ENCODE results near the gene NDUFS2.

NDUFS2 gene

DNA sequence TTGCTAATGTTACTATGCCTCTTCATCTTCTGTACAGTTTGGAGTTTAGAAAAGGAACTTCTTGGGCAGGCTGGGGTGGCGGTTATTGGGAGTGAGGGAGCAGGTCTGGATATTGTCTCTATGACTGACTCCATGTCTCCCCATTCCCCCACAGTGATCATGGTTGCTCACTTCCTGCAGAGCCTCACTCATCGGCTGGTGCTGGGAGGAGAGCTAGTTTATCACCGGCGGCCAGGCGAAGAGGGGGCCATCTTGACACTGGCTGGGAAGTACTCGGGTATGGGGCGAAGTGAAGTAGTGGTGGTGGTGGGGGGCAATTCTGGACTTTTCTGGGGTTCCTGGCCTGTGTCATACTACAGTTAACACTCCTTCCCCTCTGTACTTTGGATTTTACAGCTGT, 25.9 kb downstream of the NDUFS2 start:
- TF ChIP-seq ZFX (IDR thresholded peaks at IDR 0.05): no peak
- no peak for TF ChIP-seq CTCF (conservative IDR thresholded peaks at IDR 0.05)
- peak overlapping the region; percentile 88 for H3K27ac ChIP-seq

DNA sequence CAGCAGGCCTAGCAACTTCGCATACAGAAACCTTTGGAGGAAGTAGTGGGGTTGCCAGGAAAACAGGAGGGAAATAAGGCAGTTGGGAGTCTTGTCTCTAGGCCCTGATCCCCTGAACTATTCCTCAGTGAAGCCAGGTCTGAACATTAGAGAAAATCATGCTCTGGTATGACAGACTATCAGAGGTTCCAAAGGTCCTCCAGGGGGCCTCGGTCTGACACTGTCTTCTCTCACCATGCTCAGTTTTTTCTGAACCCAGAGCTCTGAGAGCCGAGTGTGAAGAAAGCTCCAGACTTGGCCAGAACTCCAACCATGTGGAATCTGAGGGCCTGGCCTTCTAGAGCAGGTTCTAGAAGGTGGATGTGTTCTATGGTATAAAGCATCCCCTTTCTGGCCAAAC, 27.7 kb downstream of the NDUFS2 start:
- TF ChIP-seq ZFX (IDR thresholded peaks at IDR 0.05): no peak
- H3K27ac ChIP-seq: no peak overlapping the region

DNA sequence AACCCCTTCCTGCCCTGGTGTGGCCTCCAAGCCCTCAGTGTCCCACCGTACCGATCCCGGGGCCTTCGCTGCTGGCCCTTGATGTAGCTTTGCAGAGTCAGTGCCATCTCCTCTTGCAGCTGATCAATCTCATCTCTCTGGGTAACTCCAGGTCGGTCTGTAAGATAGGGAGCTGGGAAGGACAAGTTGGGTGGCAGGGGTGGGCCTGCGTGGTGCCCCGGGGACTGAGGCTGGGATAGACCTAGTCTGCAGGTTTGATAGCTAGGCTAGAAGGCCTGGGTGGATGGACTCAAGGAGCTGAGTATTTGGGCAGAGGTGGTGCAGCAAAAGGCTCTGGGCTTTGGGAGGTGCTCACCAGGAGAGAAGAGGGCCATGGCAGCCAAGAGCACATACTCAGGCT, 28.6 kb downstream of the NDUFS2 start:
- no peak overlapping the region for H3K27ac ChIP-seq
- TF ChIP-seq CTCF (conservative IDR thresholded peaks at IDR 0.05) (no peak), ZFX (IDR thresholded peaks at IDR 0.05) (no peak)

DNA sequence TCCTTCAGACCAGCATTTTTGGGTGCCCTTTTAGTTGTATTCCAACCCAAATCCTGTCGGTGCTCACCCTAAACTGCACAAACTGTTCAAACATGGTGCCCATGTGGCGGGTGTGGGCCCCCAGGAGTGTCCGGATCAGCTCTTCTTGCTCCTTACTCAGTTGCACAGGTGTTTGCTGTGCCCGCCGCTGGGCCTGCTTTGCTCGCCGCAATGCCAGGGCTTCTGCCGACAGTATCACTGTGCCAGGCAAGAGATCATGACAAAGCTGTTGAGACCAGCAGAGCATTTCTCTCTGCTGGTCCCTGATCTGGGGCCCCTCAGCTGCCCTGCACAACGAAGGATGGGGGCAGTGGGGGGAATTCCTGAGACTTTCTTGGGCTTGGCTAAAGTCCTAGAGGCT, 30.9 kb downstream of the NDUFS2 start:
- no peak overlapping the region for H3K27ac ChIP-seq
- no peak for TF ChIP-seq CTCF (conservative IDR thresholded peaks at IDR 0.05)
- TF ChIP-seq ZFX (IDR thresholded peaks at IDR 0.05): no peak

- no peak overlapping the region for H3K27ac ChIP-seq
- TF ChIP-seq ZFX (IDR thresholded peaks at IDR 0.05) (no peak), CTCF (conservative IDR thresholded peaks at IDR 0.05) (no peak)
These were observed 34.0 kb downstream of the NDUFS2 start for GRCh38 chr1:161235957-161236775.

- H3K27ac ChIP-seq: no peak within 1 kb of the TSS
- TF ChIP-seq ZFX (IDR thresholded peaks at IDR 0.05): no peak
- no peak for TF ChIP-seq CTCF (conservative IDR thresholded peaks at IDR 0.05)
These were observed 35.9 kb downstream of the NDUFS2 start, which contains the start of gene NR1I3 for GRCh38 chr1:161238039-161238473. NR1I3 (minus strand) TSS chr1:161238203; CDS start chr1:161236565, 1,638 bp downstream.

DNA sequence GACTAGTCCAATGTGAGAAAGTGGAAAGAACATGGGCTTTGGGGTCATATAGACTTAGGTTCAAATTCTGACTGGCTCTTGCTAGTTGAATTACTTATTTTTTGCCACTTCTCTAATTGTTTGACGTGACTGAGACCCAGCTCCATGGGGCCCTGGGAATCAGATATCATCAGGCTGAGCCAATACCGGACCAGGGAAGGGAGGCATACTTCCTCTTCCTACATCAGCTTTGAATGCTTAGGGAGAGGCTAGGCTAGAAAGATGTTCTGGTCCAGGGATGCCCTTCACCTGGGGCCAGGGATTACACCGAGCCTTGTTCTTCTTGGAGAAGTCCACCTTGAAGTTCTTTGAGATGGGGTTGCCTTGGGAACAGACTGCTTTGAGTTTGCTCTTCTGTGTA, 39.5 kb downstream of the NDUFS2 start:
- H3K27ac ChIP-seq: no peak overlapping the region
- no peak for TF ChIP-seq CTCF (conservative IDR thresholded peaks at IDR 0.05)
- no peak for TF ChIP-seq ZFX (IDR thresholded peaks at IDR 0.05)

DNA sequence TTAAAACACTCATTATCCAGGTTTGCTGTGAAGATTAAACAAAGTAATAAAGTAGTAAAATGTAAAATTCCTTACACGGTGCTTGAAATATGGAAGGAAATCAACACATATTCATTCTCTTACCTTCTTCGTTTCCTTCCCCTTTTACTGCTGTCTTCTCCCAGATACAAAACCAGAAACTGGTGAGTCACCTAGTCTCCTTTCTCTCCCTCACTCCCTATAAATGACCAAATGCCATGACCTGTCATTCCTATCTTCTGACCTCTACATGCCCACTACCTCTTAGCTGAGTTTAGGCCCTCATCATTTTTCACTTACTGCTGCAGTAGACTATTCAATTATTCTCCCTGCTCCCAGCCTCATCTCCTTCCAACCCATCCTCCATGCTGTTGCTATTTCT, 40.1 kb downstream of the NDUFS2 start:
- TF ChIP-seq CTCF (conservative IDR thresholded peaks at IDR 0.05) (no peak), ZFX (IDR thresholded peaks at IDR 0.05) (no peak)
- no peak overlapping the region for H3K27ac ChIP-seq
